HepG2 (cell line): ENCODE measurements around the gene PROX2. TPM values are rescaled to one million over a fixed set of nuclear protein-coding genes. Genes with fewer than 3 reads are reported as not detected.

Experiments
- AHR ChIP-seq: IDR thresholded peaks from 2 replicates; pipeline ENCODE4 v1.6.1; 2018; ENCODE audit warnings: missing genetic modification reagents, missing compliant biosample characterization
- CTCF ChIP-seq: sonication (generic); formaldehyde crosslinking; IDR thresholded peaks from 2 replicates; pipeline ENCODE4 v1.5.0; 2020; ENCODE audit warnings: mild to moderate bottlenecking, missing genetic modification reagents, moderate library complexity
- FOXC1 ChIP-seq: sonication (generic); formaldehyde crosslinking; IDR thresholded peaks from 2 replicates; pipeline ENCODE4 v1.8.0; 2022; ENCODE audit warnings: mild to moderate bottlenecking, missing genetic modification reagents, borderline replicate concordance
- HDAC1 ChIP-seq: sonication (generic); formaldehyde crosslinking; IDR thresholded peaks from 2 replicates; pipeline ENCODE4 v1.5.1; 2020; ENCODE audit warnings: mild to moderate bottlenecking, missing genetic modification reagents
- IRF9 ChIP-seq: sonication (generic); formaldehyde crosslinking; IDR thresholded peaks from 2 replicates; pipeline ENCODE4 v1.8.0; 2022; ENCODE audit warnings: missing genetic modification reagents, mild to moderate bottlenecking, borderline replicate concordance
- KDM2A ChIP-seq: sonication (generic); formaldehyde crosslinking; IDR thresholded peaks from 2 replicates; pipeline ENCODE4 v1.4.0; 2020; ENCODE audit warnings: low read depth, missing genetic modification reagents, borderline replicate concordance
- KDM3A ChIP-seq: IDR thresholded peaks from 2 replicates; pipeline ENCODE4 v1.6.1; 2018; ENCODE audit warnings: low read depth, missing compliant biosample characterization
- NCOR1 ChIP-seq: fragments of 200-600 bp; sonication (generic); IDR thresholded peaks from 2 replicates; pipeline ENCODE4 v1.7.0; 2017; ENCODE audit warnings: antibody characterized with exemption, low read length, borderline replicate concordance
- PRDM10 ChIP-seq: sonication (generic); formaldehyde crosslinking; IDR thresholded peaks from 2 replicates; pipeline ENCODE4 v1.4.0; 2020; ENCODE audit warnings: low read depth, missing genetic modification reagents
- RAD21 ChIP-seq: fragments of 450-650 bp; formaldehyde crosslinking; IDR thresholded peaks from 2 replicates; pipeline ENCODE4 v1.5.0; 2020; ENCODE audit warnings: mild to moderate bottlenecking
- SPEN ChIP-seq: sonication (generic); formaldehyde crosslinking; IDR thresholded peaks from 2 replicates; pipeline ENCODE4 v1.5.1; 2020; ENCODE audit warnings: low read depth, mild to moderate bottlenecking, missing genetic modification reagents
- TFE3 ChIP-seq: IDR thresholded peaks from 2 replicates; pipeline ENCODE4 v1.6.1; 2016
- TRIM22 ChIP-seq: fragments of 450-650 bp; IDR thresholded peaks from 2 replicates; pipeline ENCODE4 v1.6.1; 2017
- YY1 ChIP-seq: IDR thresholded peaks from 2 replicates; pipeline ENCODE4 v1.6.1; 2011; ENCODE audit warnings: low read length, low read depth, moderate library complexity, mild to moderate bottlenecking; ENCODE audit not compliant: insufficient read depth, insufficient replicate concordance
- ZBTB34 ChIP-seq: sonication (generic); formaldehyde crosslinking; IDR thresholded peaks from 2 replicates; pipeline ENCODE4 v1.8.0; 2022; ENCODE audit warnings: mild to moderate bottlenecking, missing genetic modification reagents
- ZFY ChIP-seq: sonication (generic); formaldehyde crosslinking; IDR thresholded peaks from 2 replicates; pipeline ENCODE4 v1.4.0; 2020; ENCODE audit warnings: missing genetic modification reagents
- ZNF33A ChIP-seq: sonication (generic); formaldehyde crosslinking; IDR thresholded peaks from 2 replicates; pipeline ENCODE4 v1.5.1; 2020; ENCODE audit warnings: missing genetic modification reagents, mild to moderate bottlenecking, moderate library complexity, borderline replicate concordance
- ZNF382 ChIP-seq: sonication (generic); formaldehyde crosslinking; IDR thresholded peaks from 2 replicates; pipeline ENCODE4 v1.5.0; 2020; ENCODE audit warnings: missing genetic modification reagents, mild to moderate bottlenecking, borderline replicate concordance
- polyA plus RNA-seq, 8 experiments: library from polyadenylated mRNA; depleted of rRNA in 3 of 8; stranded (reverse) in 7 of 8; unstranded in 1 of 8; fragments of >200 nt; fragmentation: Illumina TruSeq in 4 of 8; extraction: Trizol in 4 of 8; gene quantifications; 2 replicates each; pipeline versions ENCODE4 v1.2.1 to v1.2.3, GENCODE V29; 2011 to 2016; ENCODE audit warnings: low read depth in 4 of 8, missing spikeins in 1 of 8, mixed read lengths in 1 of 8; ENCODE audit not compliant: insufficient read depth in 1 of 8
- total RNA-seq, 5 experiments: library from RNA; depleted of rRNA; stranded (reverse); fragments of >200 nt; fragmentation: Illumina TruSeq; extraction: Trizol; gene quantifications; 2 replicates each; pipeline ENCODE4 v1.2.3, GENCODE V29; 2016; ENCODE audit warnings: low read depth in 1 of 5

Gene PROX2
- total and polyA plus RNA-seq, 2 of the 13 experiments (the other 11 are each of a cell fraction or from before 2014, with no cell fraction given), result not detected

- peak; percentile 41; the same call in 1 of the 2 replicates for TF ChIP-seq ZFY (CRISPR knock-in tag)
- no peak for TF ChIP-seq TFE3 (CRISPR knock-in tag)
- peak; percentile 96 for TF ChIP-seq CTCF
- no peak for TF ChIP-seq NCOR1
- peak; percentile 49; the same call in 1 of the 2 replicates for TF ChIP-seq PRDM10 (CRISPR knock-in tag)
- 0 out of 2 replicates have a peak, but pooled peaks have one; percentile 46 for TF ChIP-seq HDAC1 (CRISPR knock-in tag)
- peak; percentile 80 for TF ChIP-seq RAD21 (CRISPR knock-in tag)
- no peak for TF ChIP-seq ZNF382 (CRISPR knock-in tag)
- TF ChIP-seq AHR (CRISPR knock-in tag), result peak; percentile 87; the same call in 1 of the 2 replicates
- peak; percentile 53; the same call in 1 of the 2 replicates for TF ChIP-seq SPEN (CRISPR knock-in tag)
- peak; percentile 83 for TF ChIP-seq KDM2A (CRISPR knock-in tag)
- peak; percentile 31; the same call in 1 of the 2 replicates for TF ChIP-seq IRF9 (CRISPR knock-in tag)
- peak; percentile 57 for TF ChIP-seq YY1
- TF ChIP-seq TRIM22, result no peak
- TF ChIP-seq ZBTB34 (CRISPR knock-in tag), result no peak
- peak; percentile 39; the same call in 1 of the 2 replicates for TF ChIP-seq FOXC1
- no peak for TF ChIP-seq ZNF33A
- 0 out of 2 replicates have a peak, but pooled peaks have one; percentile 55 for TF ChIP-seq KDM3A (CRISPR knock-in tag)
Observed at GRCh38 chr14:74905595-74906142, 29.7 kb upstream of the PROX2 start (continued).
